Trophoblast cell (in vitro differentiated cells and primary cell): Measurements from ENCODE around the gene CYSLTR2.

Experiments
- DNase-seq, 2 donors: peaks; one replicate each; pipeline ENCODE4 v3.0.0-alpha.2; 2016
- H2AFZ ChIP-seq: 2 replicates; pipeline ENCODE4 v1.6.1; 2013; ENCODE audit warnings: low read length, moderate library complexity, mild to moderate bottlenecking; ENCODE audit not compliant: insufficient read depth, poor library complexity
- H2AK5ac ChIP-seq: 2 replicates; pipeline ENCODE4 v1.6.1; 2013; ENCODE audit warnings: mild to moderate bottlenecking, low read length
- H2BK120ac ChIP-seq: 2 replicates; pipeline ENCODE4 v1.6.1; 2013; ENCODE audit warnings: low read length, mild to moderate bottlenecking, moderate library complexity; ENCODE audit not compliant: insufficient read depth, poor library complexity
- H2BK12ac ChIP-seq: 2 replicates; pipeline ENCODE4 v1.6.1; 2013; ENCODE audit warnings: mild to moderate bottlenecking, low read length, moderate library complexity
- H2BK5ac ChIP-seq: 2 replicates; pipeline ENCODE4 v1.6.1; 2013; ENCODE audit warnings: low read length, low read depth, moderate library complexity, mild to moderate bottlenecking; ENCODE audit not compliant: poor library complexity
- H3K14ac ChIP-seq: 2 replicates; pipeline ENCODE4 v1.6.1; 2013; ENCODE audit warnings: mild to moderate bottlenecking, low read length
- H3K18ac ChIP-seq: 2 replicates; pipeline ENCODE4 v1.6.1; 2013; ENCODE audit warnings: mild to moderate bottlenecking, low read length
- H3K23ac ChIP-seq: 2 replicates; pipeline ENCODE4 v1.6.1; 2013; ENCODE audit warnings: low read length
- H3K27ac ChIP-seq: 2 replicates; pipeline ENCODE4 v1.5.1; 2013; ENCODE audit warnings: low read depth, mild to moderate bottlenecking, inconsistent platforms, low read length, moderate library complexity
- H3K27me3 ChIP-seq: 2 replicates; pipeline ENCODE4 v1.6.1; 2013; ENCODE audit warnings: inconsistent platforms, mild to moderate bottlenecking, low read length, moderate library complexity; ENCODE audit not compliant: insufficient read depth
- H3K36me3 ChIP-seq, 2 experiments: 1 replicate in 1 of 2; 2 replicates in 1 of 2; pipeline ENCODE4 v1.6.1; 2013; ENCODE audit warnings: low read length in 2 of 2, mild to moderate bottlenecking in 2 of 2, moderate library complexity in 1 of 2; ENCODE audit not compliant: insufficient read depth in 2 of 2, control insufficient read depth in 1 of 2
- H3K4ac ChIP-seq: 2 replicates; pipeline ENCODE4 v1.6.1; 2013; ENCODE audit warnings: low read depth, mild to moderate bottlenecking, low read length, moderate library complexity
- H3K4me1 ChIP-seq, 2 experiments: 1 replicate in 1 of 2; 2 replicates in 1 of 2; pipeline ENCODE4 v1.6.1; 2013; ENCODE audit warnings: low read length in 2 of 2, mild to moderate bottlenecking in 2 of 2, moderate library complexity in 1 of 2; ENCODE audit not compliant: insufficient read depth in 2 of 2, control insufficient read depth in 1 of 2
- H3K4me2 ChIP-seq: 2 replicates; pipeline ENCODE4 v1.6.1; 2013; ENCODE audit warnings: inconsistent platforms, mild to moderate bottlenecking, low read length, moderate library complexity
- H3K4me3 ChIP-seq: 2 replicates; pipeline ENCODE4 v1.5.1; 2013; ENCODE audit warnings: mild to moderate bottlenecking, low read depth, low read length, inconsistent platforms
- H3K79me1 ChIP-seq: one replicate; pipeline ENCODE4 v1.6.1; 2013; ENCODE audit warnings: low read length
- H3K79me2 ChIP-seq: 2 replicates; pipeline ENCODE4 v1.6.1; 2013; ENCODE audit warnings: low read length, mild to moderate bottlenecking; ENCODE audit not compliant: control insufficient read depth, insufficient read depth, poor library complexity
- H3K9ac ChIP-seq: 2 replicates; pipeline ENCODE4 v1.6.1; 2013; ENCODE audit warnings: mild to moderate bottlenecking, low read length
- H3K9me3 ChIP-seq: 2 replicates; pipeline ENCODE4 v1.6.1; 2013; ENCODE audit warnings: low read depth, mild to moderate bottlenecking, control low read depth, inconsistent platforms, low read length; ENCODE audit not compliant: insufficient read depth
- H4K12ac ChIP-seq: 2 replicates; pipeline ENCODE4 v1.6.1; 2013; ENCODE audit warnings: low read depth, mild to moderate bottlenecking, low read length, moderate library complexity
- H4K8ac ChIP-seq: 2 replicates; pipeline ENCODE4 v1.6.1; 2013; ENCODE audit warnings: low read depth, mild to moderate bottlenecking, low read length, moderate library complexity
- H4K91ac ChIP-seq: one replicate; pipeline ENCODE4 v1.6.1; 2013; ENCODE audit warnings: low read depth, mild to moderate bottlenecking, low read length, moderate library complexity
- WGBS: extraction: QIAGEN DNeasy Blood & Tissue Kit; methylation state at CpG from one replicate; pipeline ENCODE4 v1.1.7; 2013; ENCODE audit warnings: missing lambda C conversion rate; ENCODE audit not compliant: insufficient read length, insufficient coverage; ENCODE audit errors: extremely low coverage; 5-methylcytosine and 5-hydroxymethylcytosine counted together

CYSLTR2 gene

DNA sequence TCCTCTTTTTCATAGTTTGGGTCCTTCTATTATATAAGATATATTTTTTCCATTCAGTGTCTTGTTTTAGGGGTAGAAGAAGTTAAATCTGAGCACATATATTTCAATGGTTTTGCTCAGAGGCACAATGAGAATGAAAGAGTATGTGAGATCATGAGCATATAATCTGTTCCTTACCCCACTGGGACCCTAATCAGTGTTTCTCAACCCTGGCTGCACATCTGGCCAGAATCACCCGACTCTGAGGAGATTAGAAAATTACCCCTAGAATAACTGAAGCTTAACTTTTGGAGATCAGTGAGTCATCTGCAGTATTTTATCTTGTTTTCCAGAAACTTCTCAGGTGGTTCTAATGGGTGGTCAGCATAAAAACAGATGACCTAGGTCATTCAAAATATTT lies 782 bp downstream of the CYSLTR2 start:
- H4K8ac ChIP-seq, result peak overlapping the region; percentile 23
- no peak overlapping the region for H2AFZ ChIP-seq
- no peak overlapping the region for H3K23ac ChIP-seq
- no peak overlapping the region for H3K14ac ChIP-seq
- no peaks in the 10 kb centered on the region for H3K9me3 ChIP-seq
- H3K4me1 ChIP-seq, result peaks cover 2 to 11% of the 10 kb centered on the region in 2 experiments
- H4K91ac ChIP-seq, result no peak overlapping the region
- H3K4me3 ChIP-seq, result no peak overlapping the region
- no peak overlapping the region for H3K18ac ChIP-seq
- H3K79me1 ChIP-seq, result peaks cover 19% of the 10 kb centered on the region
- no peak overlapping the region for H3K9ac ChIP-seq
- no peak overlapping the region for H3K27ac ChIP-seq
- DNase-seq, result no peak
- no peak overlapping the region for H3K4ac ChIP-seq
- no peak overlapping the region for H4K12ac ChIP-seq
- WGBS, result no CpG with 5 or more reads among the region's 1 CpG
- H2BK12ac ChIP-seq, result no peak overlapping the region
- no peaks in the 10 kb centered on the region for H3K36me3 ChIP-seq
- H3K27me3 ChIP-seq, result no peaks in the 10 kb centered on the region
- H2BK5ac ChIP-seq, result no peak overlapping the region
- H3K79me2 ChIP-seq, result no peaks in the 10 kb centered on the region
- no peak overlapping the region for H2BK120ac ChIP-seq
- H2AK5ac ChIP-seq, result no peak overlapping the region
- H3K4me2 ChIP-seq, result no peak overlapping the region

DNA sequence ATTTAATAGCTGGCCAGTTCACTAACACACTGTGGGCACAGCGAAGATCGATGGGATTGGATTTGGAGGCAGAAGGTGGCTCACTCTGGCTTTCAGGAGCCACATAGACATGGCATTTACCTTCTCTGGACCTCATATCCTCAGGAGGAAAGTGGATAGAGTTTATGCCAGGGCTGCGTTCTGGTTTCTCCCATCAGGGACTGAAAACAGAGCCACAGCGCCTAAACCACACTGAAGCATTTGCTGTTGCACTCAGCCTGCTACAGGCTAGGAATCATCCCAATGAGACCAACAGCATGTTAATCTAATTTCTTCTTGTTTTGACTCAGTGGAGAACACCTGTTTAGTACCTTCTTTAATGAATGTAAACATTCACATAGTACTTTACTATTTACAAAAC lies 1.6 kb downstream of the CYSLTR2 start:
- H3K79me2 ChIP-seq, result no peaks in the 10 kb centered on the region
- no peak overlapping the region for H4K12ac ChIP-seq
- peak overlapping the region; percentile 81 for H4K8ac ChIP-seq
- peak overlapping the region; percentile 85 for H2BK12ac ChIP-seq
- peak overlapping the region; percentile 89 for H3K14ac ChIP-seq
- peak overlapping the region; percentile 83 for H2BK5ac ChIP-seq
- H3K4me1 ChIP-seq, result peaks cover 2 to 11% of the 10 kb centered on the region in 2 experiments
- no peak for DNase-seq
- H3K27me3 ChIP-seq, result no peaks in the 10 kb centered on the region
- H3K9me3 ChIP-seq, result no peaks in the 10 kb centered on the region
- H3K4me3 ChIP-seq, result no peak overlapping the region
- peak overlapping the region; percentile 45 for H4K91ac ChIP-seq
- H3K27ac ChIP-seq, result peak overlapping the region; percentile 17
- H2BK120ac ChIP-seq, result peak overlapping the region; percentile 72
- H2AFZ ChIP-seq, result peak overlapping the region; percentile 89
- H3K79me1 ChIP-seq, result peaks cover 19% of the 10 kb centered on the region
- no peak overlapping the region for H3K4ac ChIP-seq
- H2AK5ac ChIP-seq, result peak overlapping the region; percentile 18
- peak overlapping the region; percentile 14 for H3K18ac ChIP-seq
- peak overlapping the region; percentile 27 for H3K23ac ChIP-seq
- WGBS, result no CpG with 5 or more reads among the region's 4 CpGs
- peak overlapping the region; percentile 25 for H3K4me2 ChIP-seq
- H3K36me3 ChIP-seq, result no peaks in the 10 kb centered on the region
- no peak overlapping the region for H3K9ac ChIP-seq

DNA sequence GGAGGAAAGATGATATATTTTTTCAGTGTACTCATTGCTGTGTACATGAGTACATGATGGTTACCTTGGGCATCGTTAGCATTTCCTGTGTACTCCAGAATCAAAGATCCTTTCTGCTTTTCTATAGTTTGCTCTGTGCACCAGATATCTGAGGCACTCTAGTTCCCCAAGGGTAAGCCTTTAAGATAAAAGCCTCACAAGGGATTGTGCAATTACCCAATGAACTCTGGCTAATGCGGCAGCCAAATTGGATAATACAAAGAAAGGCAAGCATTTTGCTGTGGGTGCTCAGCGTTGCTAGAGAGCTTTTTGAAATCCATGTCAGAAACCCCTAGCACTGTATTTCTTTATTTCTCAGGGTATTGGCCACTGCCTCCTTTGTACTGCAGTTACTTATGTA lies 2.9 kb downstream of the CYSLTR2 start:
- no peak overlapping the region for H4K91ac ChIP-seq
- no peaks in the 10 kb centered on the region for H3K36me3 ChIP-seq
- peaks cover 2 to 11% of the 10 kb centered on the region in 2 experiments for H3K4me1 ChIP-seq
- no peaks in the 10 kb centered on the region for H3K79me2 ChIP-seq
- no peak overlapping the region for H4K12ac ChIP-seq
- no peak overlapping the region for H3K9ac ChIP-seq
- no peak overlapping the region for H3K23ac ChIP-seq
- DNase-seq, result no peak
- H3K27me3 ChIP-seq, result no peaks in the 10 kb centered on the region
- H3K4me2 ChIP-seq, result no peak overlapping the region
- no peak overlapping the region for H2BK120ac ChIP-seq
- H3K18ac ChIP-seq, result no peak overlapping the region
- H3K14ac ChIP-seq, result no peak overlapping the region
- H3K4me3 ChIP-seq, result no peak overlapping the region
- H3K4ac ChIP-seq, result no peak overlapping the region
- no peak overlapping the region for H2BK5ac ChIP-seq
- H3K27ac ChIP-seq, result no peak overlapping the region
- H2BK12ac ChIP-seq, result no peak overlapping the region
- H3K9me3 ChIP-seq, result no peaks in the 10 kb centered on the region
- no peak overlapping the region for H2AK5ac ChIP-seq
- H3K79me1 ChIP-seq, result peaks cover 17% of the 10 kb centered on the region
- no CpG with 5 or more reads among the region's 3 CpGs for WGBS
- no peak overlapping the region for H2AFZ ChIP-seq
- H4K8ac ChIP-seq, result no peak overlapping the region

GRCh38 chr13:48660361-48661076 lies 6.8 kb downstream of the CYSLTR2 start:
- Histone ChIP-seq H4K12ac (no peak overlapping the region), H2AFZ (no peak overlapping the region), H3K9me3 (no peaks in the 10 kb centered on the region), H3K4me1 (no peaks in the 10 kb centered on the region), H3K4ac (no peak overlapping the region), H3K4me3 (no peak overlapping the region), H3K14ac (no peak overlapping the region), H3K36me3 (no peaks in the 10 kb centered on the region), H3K4me2 (no peak overlapping the region), H2BK120ac (no peak overlapping the region), H3K79me2 (no peaks in the 10 kb centered on the region), H2AK5ac (no peak overlapping the region), H4K8ac (no peak overlapping the region), H3K27me3 (no peaks in the 10 kb centered on the region), H2BK5ac (peak overlapping the region; percentile 21), H3K9ac (no peak overlapping the region), H2BK12ac (no peak overlapping the region), H3K79me1 (peaks cover 2% of the 10 kb centered on the region), H4K91ac (no peak overlapping the region), H3K18ac (no peak overlapping the region), H3K23ac (no peak overlapping the region), H3K27ac (no peak overlapping the region)
- DNase-seq, result peak in 1 of 2 donors; percentile 31
- WGBS, result no CpG with 5 or more reads among the region's 4 CpGs
